NCI-H526 treated with DMSO at 0.1 percent for 48 hours (cell line): ENCODE results near the gene FRAS1.

Experiments used
- DNase-seq: peaks from one replicate; lab custom pipeline; 2025; lab: John Stamatoyannopoulos, UW

FRAS1 gene

GRCh38 chr4:78551420-78552351 lies 494.6 kb downstream of the FRAS1 start, which contains the start of gene ANXA3:
TSS of gene ANXA3 (plus strand) at chr4:78551770. CDS start at chr4:78554474, 2,704 bp downstream.
- DNase-seq: peak; percentile 34

DNA sequence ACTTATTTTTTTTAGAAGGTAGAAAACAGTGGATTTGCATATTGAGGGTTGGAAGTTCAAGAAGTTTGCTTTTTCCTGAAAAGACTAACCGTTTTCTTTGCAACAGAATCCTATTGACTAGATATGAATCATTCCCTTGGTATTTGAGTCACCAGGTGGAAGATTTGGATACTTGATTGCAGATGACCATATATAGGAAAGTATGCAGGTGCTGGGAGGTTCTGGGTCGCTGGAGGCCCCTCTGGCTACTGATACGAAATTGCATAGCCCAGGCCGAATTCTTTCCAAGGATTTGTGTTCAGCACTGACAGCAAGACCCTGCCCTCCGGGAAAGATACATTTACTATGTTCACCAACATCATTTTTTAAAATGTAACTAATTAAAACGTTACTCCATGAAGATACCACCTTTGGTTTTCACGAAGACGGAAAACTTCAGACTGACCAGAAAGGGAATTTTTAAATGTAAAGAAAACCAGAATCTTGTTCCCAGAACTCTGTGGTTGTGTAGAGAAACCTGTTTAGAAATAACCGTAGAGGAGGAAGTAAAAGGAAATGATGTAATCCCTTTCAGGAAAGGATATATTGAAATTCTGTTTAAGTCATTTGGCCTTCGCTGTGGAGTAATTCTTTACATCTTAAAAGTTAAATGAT lies 495.4 kb downstream of the FRAS1 start:
- DNase-seq: peak; percentile 36

DNA sequence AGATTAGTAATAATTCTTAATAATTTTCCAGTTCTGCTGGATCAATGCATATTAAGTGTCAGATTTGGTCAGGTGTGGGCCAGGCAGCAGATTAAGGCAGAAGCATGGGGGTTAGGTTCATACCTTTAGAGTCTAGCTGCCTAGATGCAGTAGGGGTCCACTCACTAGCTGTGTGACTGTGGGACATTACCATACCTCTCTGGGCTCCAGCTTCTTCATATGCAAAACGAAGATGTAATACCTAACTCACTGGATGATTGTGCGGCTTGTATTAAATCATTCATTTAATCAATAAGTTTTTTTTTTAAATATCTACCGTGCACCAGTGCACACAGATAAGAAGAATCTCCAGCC lies 495.9 kb downstream of the FRAS1 start:
- DNase-seq: no peak

GRCh38 chr4:78553529-78554060 lies 496.5 kb downstream of the FRAS1 start:
- no peak for DNase-seq

GRCh38 chr4:78556665-78557064 lies 499.5 kb downstream of the FRAS1 start:
- no peak for DNase-seq

DNA sequence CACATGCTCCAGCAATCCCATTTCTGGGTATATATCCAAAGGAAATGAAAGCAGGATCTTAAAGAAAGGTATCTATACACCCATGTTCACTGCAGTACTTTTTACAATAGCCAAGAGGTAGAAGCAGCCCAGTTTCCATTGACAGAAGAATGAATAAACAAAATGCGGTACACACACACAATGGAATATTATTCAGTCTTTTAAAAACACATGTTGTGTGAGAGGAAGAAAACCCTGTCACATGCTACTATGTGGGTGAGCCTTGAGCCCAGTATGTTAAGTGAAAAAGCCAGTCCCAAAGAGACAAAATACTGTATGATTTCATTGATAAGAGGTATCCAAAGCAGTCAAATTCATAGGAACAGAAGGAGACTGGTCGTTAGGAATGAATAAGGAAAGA lies 500.7 kb downstream of the FRAS1 start:
- DNase-seq: no peak

GRCh38 chr4:78558410-78558809 lies 501.3 kb downstream of the FRAS1 start:
- no peak for DNase-seq

GRCh38 chr4:78560296-78560963 lies 503.3 kb downstream of the FRAS1 start:
- no peak for DNase-seq

GRCh38 chr4:78561677-78562076 lies 504.6 kb downstream of the FRAS1 start:
- DNase-seq: no peak

DNA sequence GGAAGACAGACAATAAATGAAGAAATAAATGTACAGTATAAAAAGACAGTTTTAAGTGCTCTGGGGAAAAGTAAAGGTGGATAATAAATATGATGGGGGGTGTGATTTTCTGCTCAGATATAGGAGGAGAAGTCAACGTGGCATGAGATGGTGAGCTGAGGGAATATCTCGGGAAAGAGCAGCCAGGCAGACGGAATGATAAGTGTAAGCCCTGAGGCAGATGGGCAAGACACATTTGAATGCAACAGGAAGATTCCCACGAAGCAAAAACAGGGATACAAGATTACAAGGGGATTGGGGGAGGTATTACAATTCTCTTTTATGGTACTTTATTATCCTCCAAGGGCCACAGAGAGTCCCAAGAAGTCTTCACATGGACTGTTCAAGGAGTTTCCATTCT lies 505.6 kb downstream of the FRAS1 start:
- DNase-seq: no peak

GRCh38 chr4:78565971-78566372 lies 508.8 kb downstream of the FRAS1 start:
- DNase-seq: no peak

DNA sequence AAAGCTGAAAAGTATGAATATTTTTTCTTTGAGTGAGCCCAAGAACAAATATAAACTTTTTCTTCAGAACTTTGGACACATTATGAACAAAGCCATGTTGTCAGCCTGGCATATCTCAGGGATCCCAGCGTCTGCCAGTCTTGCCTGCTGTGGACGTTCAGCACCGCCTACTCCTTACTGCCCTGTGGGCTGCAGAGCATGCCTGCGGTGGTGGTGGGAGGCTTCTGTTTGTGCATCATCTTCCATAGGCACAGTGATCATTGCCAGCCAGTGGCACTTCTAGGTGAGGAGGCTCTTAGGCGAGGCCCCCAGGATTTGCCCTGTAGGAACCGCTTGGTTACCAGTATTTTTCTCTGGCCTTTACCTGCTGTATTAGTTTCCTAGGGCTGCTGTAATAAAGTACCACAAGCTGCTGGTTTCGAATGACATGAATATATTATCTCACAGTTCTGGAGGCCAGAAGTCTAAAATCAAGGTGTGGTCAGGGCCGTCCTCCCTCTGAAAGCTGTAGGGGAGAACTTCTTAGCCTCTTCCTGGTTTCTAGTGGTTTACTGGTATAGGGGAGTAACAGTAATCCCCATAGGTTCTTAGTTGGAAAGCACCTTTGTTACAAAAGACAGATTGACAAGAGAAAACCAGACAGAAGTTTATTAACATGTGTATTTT lies 509.8 kb downstream of the FRAS1 start:
- peak; percentile 8 for DNase-seq

DNA sequence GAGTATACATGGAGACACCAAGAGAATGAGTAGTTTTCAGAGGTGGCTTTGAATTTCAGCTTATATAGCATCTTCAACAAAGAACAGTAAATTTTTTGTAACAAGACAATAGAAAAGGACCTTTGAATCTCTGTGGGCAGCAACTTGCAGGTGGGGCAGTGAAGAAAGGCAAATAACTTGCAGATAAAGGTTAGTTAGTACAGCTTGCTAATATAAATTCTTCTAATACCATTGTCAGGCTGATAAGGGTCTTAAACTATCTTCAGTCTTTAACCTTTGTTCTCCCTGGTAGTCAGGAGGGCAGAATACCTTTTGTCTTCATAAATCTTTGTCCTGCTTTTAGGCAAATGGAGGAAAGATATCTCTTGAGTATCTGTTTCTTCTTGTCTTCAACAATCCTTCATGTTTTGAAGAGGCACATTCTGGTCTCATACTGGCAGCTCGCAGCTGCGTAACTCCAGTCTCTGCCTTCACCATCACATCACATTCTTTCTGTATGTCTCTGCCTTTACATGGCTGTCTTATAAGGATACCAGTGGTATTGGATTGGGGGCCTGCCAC lies 510.5 kb downstream of the FRAS1 start:
- no peak for DNase-seq

- no peak for DNase-seq
Observed at GRCh38 chr4:78568640-78569305, 511.6 kb downstream of the FRAS1 start.

GRCh38 chr4:78569306-78569821 lies 512.2 kb downstream of the FRAS1 start:
- no peak for DNase-seq

DNA sequence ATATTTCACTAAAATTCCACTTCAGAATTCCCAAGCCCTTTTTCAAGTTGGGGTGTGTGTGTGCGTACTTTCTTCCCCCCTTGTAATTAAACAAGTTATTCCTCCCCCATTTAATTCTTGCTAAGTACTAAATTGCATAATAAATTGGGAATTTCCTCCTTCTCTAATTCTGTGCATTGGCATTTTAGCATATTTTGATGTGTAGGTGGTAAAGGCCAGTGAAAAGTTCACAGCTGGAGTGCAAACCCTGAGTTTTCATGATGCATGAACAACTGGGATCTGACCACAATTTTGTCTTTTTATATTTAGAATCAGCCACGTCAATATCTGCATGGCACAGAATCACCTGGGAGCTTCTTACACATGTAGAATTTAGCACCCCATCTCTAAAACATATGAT lies 513.0 kb downstream of the FRAS1 start:
- DNase-seq: no peak

- no peak for DNase-seq
Observed at GRCh38 chr4:78571804-78572203, 514.7 kb downstream of the FRAS1 start.

DNA sequence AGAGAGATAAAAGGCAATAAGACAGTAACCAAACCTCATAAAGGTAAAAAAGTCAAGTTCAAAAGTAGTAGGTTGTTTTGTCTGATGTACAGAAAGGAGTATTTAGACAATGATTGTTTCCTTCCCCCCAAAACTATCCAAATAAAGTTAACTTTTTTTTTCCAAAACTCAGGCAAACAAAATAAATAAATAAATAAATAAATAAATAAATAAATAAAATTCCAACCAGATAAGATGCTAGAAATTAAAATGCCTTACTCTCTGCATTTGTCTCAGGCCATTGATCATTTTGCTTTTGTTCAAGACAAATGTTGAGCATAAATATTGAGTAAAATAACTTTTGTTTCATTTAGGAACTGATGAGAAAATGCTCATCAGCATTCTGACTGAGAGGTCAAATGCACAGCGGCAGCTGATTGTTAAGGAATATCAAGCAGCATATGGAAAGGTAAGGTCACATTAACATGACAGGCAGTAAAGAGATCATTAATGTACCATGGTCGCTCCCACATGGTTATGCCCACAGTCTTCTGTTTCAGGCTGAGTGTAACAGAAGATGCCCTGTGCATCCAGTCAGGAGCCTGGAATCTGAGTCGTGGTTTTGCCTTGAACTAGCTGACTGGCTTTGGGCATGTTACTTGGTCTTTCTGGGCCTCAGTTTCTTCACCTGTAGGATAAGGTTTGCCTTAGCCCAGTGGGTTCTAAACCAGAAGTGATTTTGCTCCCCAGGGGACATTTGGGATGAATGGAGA lies 521.7 kb downstream of the FRAS1 start:
- no peak for DNase-seq

GRCh38 chr4:78581618-78582017 lies 524.5 kb downstream of the FRAS1 start:
- no peak for DNase-seq
